GM12878 (cell line): ENCODE results near the gene FARS2. TPM values are rescaled to one million over a fixed set of nuclear protein-coding genes. Genes with fewer than 3 reads are reported as not detected.

ENCODE experiments used
- ATAC-seq: fragments of 200-7000 bp; cut with Tn5 transposase; 3 replicates; pipeline ENCODE4 v1.9.1; 2020; ENCODE audit warnings: mild to moderate bottlenecking, moderate library complexity
- BruUV-seq: library from RNA; stranded (reverse); fragments of 400-500 nt; replicated peaks from 2 replicates; lab custom pipeline; 2021; lab: Mats Ljungman, UMichigan
- CTCF ChIA-PET: fragments of 300-600 bp; sonication (Branson Sonifier 250); formaldehyde crosslinking; extraction: SDS; loops from one replicate; lab custom pipeline; 2021; ENCODE audit warnings: inconsistent platforms; lab: Yijun Ruan, JAX
- POLR2A ChIA-PET: fragments of 350-600 bp; formaldehyde crosslinking; extraction: SDS; loops from one replicate; lab custom pipeline; 2021; ENCODE audit warnings: inconsistent platforms; lab: Charles Lee
- RAD21 ChIA-PET: fragments of 300-600 bp; sonication (Branson Sonifier 250); formaldehyde crosslinking; loops from one replicate; lab custom pipeline; 2023; ENCODE audit warnings: antibody characterized with exemption; ENCODE audit not compliant: unreplicated experiment; lab: Charles Lee
- SMC1A ChIA-PET: fragments of 300-600 bp; sonication (Branson Sonifier 250); formaldehyde crosslinking; loops from one replicate; lab custom pipeline; 2023; ENCODE audit not compliant: unreplicated experiment, uncharacterized antibody; lab: Charles Lee
- DNase-seq: peaks from one replicate; pipeline ENCODE4 v3.0.0-alpha.2; 2011; ENCODE audit warnings: low read depth, low spot score
- FAIRE-seq: peaks from 3 replicates; lab custom pipeline; 2011; peaks lifted over from hg19 to GRCh38; lab: Jason Lieb, UNC
- H2AFZ ChIP-seq: 2 replicates; pipeline ENCODE4 v1.6.0; 2011; ENCODE audit warnings: low read depth, low read length, control low read depth; ENCODE audit not compliant: control insufficient read depth
- H3K27ac ChIP-seq: 2 replicates; pipeline ENCODE4 v1.5.1; 2011; ENCODE audit warnings: control low read depth; ENCODE audit not compliant: control insufficient read depth, insufficient read depth
- H3K27me3 ChIP-seq, 2 experiments: replicated peaks in 1 of 2; 2 replicates each; pipeline versions ENCODE4 v1.6.0 to v1.6.1; 2011; ENCODE audit warnings: low read length in 1 of 2; ENCODE audit not compliant: control insufficient read depth in 2 of 2, insufficient read depth in 2 of 2
- H3K36me3 ChIP-seq, 2 experiments: 2 replicates each; pipeline ENCODE4 v1.5.1; 2011; ENCODE audit warnings: low read length in 1 of 2; ENCODE audit not compliant: control insufficient read depth in 2 of 2, insufficient read depth in 2 of 2
- H3K4me1 ChIP-seq: 2 replicates; pipeline ENCODE4 v1.6.1; 2011; ENCODE audit warnings: mild to moderate bottlenecking, low read length, moderate library complexity, mixed read lengths; ENCODE audit not compliant: control insufficient read depth, insufficient read depth
- H3K4me2 ChIP-seq: 2 replicates; pipeline ENCODE4 v1.6.0; 2011; ENCODE audit warnings: control low read depth; ENCODE audit not compliant: control insufficient read depth, insufficient read depth
- H3K4me3 ChIP-seq: fragments of 200-600 bp; sonication (generic); 2 replicates; pipeline ENCODE4 v1.5.1; 2016
- H3K79me2 ChIP-seq: 2 replicates; pipeline ENCODE4 v1.6.0; 2011; ENCODE audit warnings: low read length; ENCODE audit not compliant: control insufficient read depth, insufficient read depth
- H3K9ac ChIP-seq: 2 replicates; pipeline ENCODE4 v1.8.0; 2011; ENCODE audit warnings: low read length, control low read depth, mixed read lengths; ENCODE audit not compliant: control insufficient read depth, insufficient read depth
- H3K9me3 ChIP-seq: replicated peaks from 3 replicates; pipeline ENCODE4 v1.5.1; 2011; ENCODE audit warnings: mild to moderate bottlenecking, low read length; ENCODE audit not compliant: control insufficient read depth, insufficient read depth
- H4K20me1 ChIP-seq: 2 replicates; pipeline ENCODE4 v1.6.0; 2011; ENCODE audit not compliant: control insufficient read depth, insufficient read depth
- ASH2L ChIP-seq: fragments of 300-600, 200-600 bp; sonication (generic); IDR thresholded peaks from 2 replicates; pipeline ENCODE4 v1.6.1; 2017; ENCODE audit warnings: low read depth, mild to moderate bottlenecking, borderline replicate concordance
- ATF7 ChIP-seq: fragments of 450-650 bp; IDR thresholded peaks from 2 replicates; pipeline ENCODE4 v1.6.1; 2016; ENCODE audit warnings: low read depth, mild to moderate bottlenecking
- BRCA1 ChIP-seq: IDR thresholded peaks from 2 replicates; pipeline ENCODE4 v1.6.1; 2011; ENCODE audit warnings: low read depth, low read length, improper control_type of control experiment
- CEBPB ChIP-seq, 2 experiments: fragments of 150-350 bp in 1 of 2; IDR thresholded peaks; 2 replicates each; pipeline ENCODE4 v1.6.1; 2012 to 2014; ENCODE audit warnings: low read depth in 2 of 2, low read length in 2 of 2, borderline replicate concordance in 1 of 2, inconsistent platforms in 1 of 2
- EP300 ChIP-seq, 2 experiments: fragments of 150-350 bp in 1 of 2; IDR thresholded peaks; 2 replicates each; pipeline ENCODE4 v1.6.1; 2011 to 2012; ENCODE audit warnings: low read depth in 2 of 2, low read length in 2 of 2, borderline replicate concordance in 1 of 2, improper control_type of control experiment in 1 of 2, inconsistent platforms in 1 of 2; ENCODE audit not compliant: control insufficient read depth in 1 of 2
- KDM1A ChIP-seq: fragments of 200-600 bp; sonication (generic); IDR thresholded peaks from 2 replicates; pipeline ENCODE4 v1.6.1; 2016; ENCODE audit warnings: borderline replicate concordance
- KLF5 ChIP-seq: fragments of 450-650 bp; IDR thresholded peaks from 2 replicates; pipeline ENCODE4 v1.6.1; 2014; ENCODE audit warnings: mild to moderate bottlenecking; ENCODE audit not compliant: partially characterized antibody
- MXI1 ChIP-seq: fragments of 150-350 bp; IDR thresholded peaks from 2 replicates; pipeline ENCODE4 v1.6.1; 2011; ENCODE audit warnings: low read depth, mild to moderate bottlenecking, inconsistent platforms, low read length, improper control_type of control experiment
- NFIC ChIP-seq: IDR thresholded peaks from 2 replicates; pipeline ENCODE4 v1.6.1; 2012; ENCODE audit warnings: low read depth, mild to moderate bottlenecking, inconsistent platforms, low read length, moderate library complexity
- NR2C2 ChIP-seq: IDR thresholded peaks from 2 replicates; pipeline ENCODE4 v1.6.1; 2011; ENCODE audit warnings: borderline replicate concordance, low read depth; ENCODE audit not compliant: control insufficient read depth, insufficient read length
- POLR2AphosphoS5 ChIP-seq: IDR thresholded peaks from 2 replicates; pipeline ENCODE4 v1.6.1; 2011; ENCODE audit warnings: mild to moderate bottlenecking, low read length, inconsistent platforms
- RB1 ChIP-seq: fragments of 450-650 bp; formaldehyde crosslinking; IDR thresholded peaks from 2 replicates; pipeline ENCODE4 v1.6.1; 2017; ENCODE audit warnings: mild to moderate bottlenecking, borderline replicate concordance
- RELA ChIP-seq: fragments of 450-650 bp; IDR thresholded peaks from 2 replicates; pipeline ENCODE4 v1.8.0; 2014; ENCODE audit warnings: borderline replicate concordance; ENCODE audit not compliant: partially characterized antibody
- SMC3 ChIP-seq: IDR thresholded peaks from 2 replicates; pipeline ENCODE4 v1.6.1; 2011; ENCODE audit warnings: low read length, improper control_type of control experiment, borderline replicate concordance
- SUPT20H ChIP-seq: IDR thresholded peaks from 2 replicates; pipeline ENCODE4 v1.6.1; 2011; ENCODE audit warnings: low read depth, mild to moderate bottlenecking, low read length, moderate library complexity, borderline replicate concordance; ENCODE audit not compliant: control insufficient read depth
- YBX1 ChIP-seq: fragments of 450-650 bp; IDR thresholded peaks from 2 replicates; pipeline ENCODE4 v1.6.1; 2016; ENCODE audit warnings: antibody characterized with exemption
- WGBS: methylation state at CpG from one replicate; pipeline ENCODE4 v1.1.6; 2016; ENCODE audit warnings: low lambda C conversion rate; ENCODE audit not compliant: insufficient replicate concordance, insufficient coverage; ENCODE audit errors: missing lambda C conversion rate; 5-methylcytosine and 5-hydroxymethylcytosine counted together
- in situ Hi-C: fragments of 300-500 bp; cut with MboI; formaldehyde crosslinking; loops from 9 replicates; pipeline ENCODE4 v1.14.3; 2018; ENCODE audit warnings: mixed read lengths
- intact Hi-C: fragments of 100-400 bp; cut with micrococcal nuclease; formaldehyde crosslinking; loops from one replicate; pipeline ENCODE4 v1.14.2; 2022; ENCODE audit not compliant: unreplicated experiment
- polyA plus RNA-seq, 11 experiments: library from polyadenylated mRNA; depleted of rRNA in 4 of 11; unstranded in 6 of 11; stranded (reverse) in 5 of 11; fragments of >200 nt; fragmentation: Nextera tagmentation in 4 of 11; fragmentation: Illumina TruSeq in 1 of 11; extraction: Ambion mirVana in 4 of 11; extraction: Trizol in 1 of 11; gene quantifications; 1 replicate in 1 of 11; 2 replicates in 10 of 11; pipeline versions ENCODE4 v1.2.1 to v1.2.3, GENCODE V29; 2011 to 2016; ENCODE audit warnings: inconsistent platforms in 2 of 11, missing spikeins in 2 of 11, low read depth in 1 of 11
- total RNA-seq, 4 experiments: library from RNA; depleted of rRNA in 3 of 4; stranded (reverse); fragments of >200 nt in 3 of 4; fragmentation: Illumina TruSeq in 1 of 4; extraction: Trizol in 1 of 4; gene quantifications; 2 replicates each; pipeline versions ENCODE4 v1.2.1 to v1.2.3, GENCODE V29; 2013 to 2021
- TF ChIP-seq, protein P1 (sequence below): IDR thresholded peaks from 2 replicates; pipeline ENCODE4 v1.6.1; 2012; ENCODE audit warnings: low read length, inconsistent platforms
- TF ChIP-seq, protein P2 (sequence below): fragments of 450-650 bp; IDR thresholded peaks from 2 replicates; pipeline ENCODE4 v1.6.1; 2018; ENCODE audit warnings: borderline replicate concordance, mild to moderate bottlenecking; ENCODE audit not compliant: partially characterized antibody

Gene FARS2
- total and polyA plus RNA-seq, 10 of the 15 experiments (the other 5 are each of a cell fraction or from before 2014, with no cell fraction given) = 16.8 to 46.7 (median 25.6) TPM

DNA sequence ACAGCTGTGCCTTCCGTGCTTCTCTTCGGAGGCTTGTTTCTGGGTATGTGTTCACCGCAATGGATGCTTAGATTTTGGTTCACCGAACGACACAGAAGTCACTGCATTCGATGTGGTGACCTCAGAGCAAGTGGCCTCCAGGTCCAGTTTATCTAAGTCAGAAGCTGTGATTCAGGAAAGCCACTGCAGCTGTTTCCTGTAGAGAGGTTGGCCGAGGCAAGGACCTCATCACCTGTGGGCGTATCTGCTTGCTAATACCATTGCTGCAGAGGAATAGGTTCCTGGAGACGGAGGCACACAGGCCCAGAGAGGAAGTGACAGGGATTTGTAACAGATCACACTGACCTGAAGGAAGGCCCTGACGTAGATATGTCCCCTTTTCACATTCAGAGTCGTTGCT lies 82.7 kb downstream of the FARS2 start (continued):
- TF ChIP-seq EP300 (IDR thresholded peaks at IDR 0.05; ENCODE audit: borderline replicate concordance in 1 of 2, control insufficient read depth in 1 of 2, low read depth in 2 of 2, low read length in 2 of 2) (no peak), SMC3 (no peak), NR2C2 (no peak), SUPT20H (no peak), BRCA1 (no peak), ATF7 (no peak), NFIC (no peak), POLR2AphosphoS5 (no peak), KDM1A (no peak), YBX1 (no peak), RB1 (no peak)

DNA sequence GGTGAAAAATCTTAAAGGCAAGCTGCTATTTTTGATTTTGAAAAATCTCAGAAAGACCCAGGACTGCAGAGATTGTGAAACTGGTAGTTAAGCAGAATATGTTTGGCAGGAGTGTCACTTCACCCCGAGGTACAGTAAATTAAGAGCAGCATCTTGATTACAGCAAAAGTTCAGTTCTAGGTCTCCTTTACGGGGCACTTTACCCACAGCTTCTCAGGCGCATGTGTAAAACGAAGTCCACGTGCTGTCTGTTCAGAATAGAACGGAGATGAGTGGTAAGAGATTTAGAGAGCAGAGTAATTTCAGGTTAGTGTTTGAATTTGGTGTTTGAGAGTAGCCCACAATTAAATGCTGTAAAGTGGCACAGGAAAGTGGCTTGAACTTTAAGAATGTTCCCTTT lies 84.0 kb downstream of the FARS2 start:
- in situ Hi-C loops = no loop called here
- H3K79me2 ChIP-seq = peaks cover 3% of the 10 kb centered on the region
- TF ChIP-seq KLF5 (no peak), KDM1A (no peak), RELA (no peak), CEBPB (IDR thresholded peaks at IDR 0.05; ENCODE audit: borderline replicate concordance in 1 of 2, low read depth in 2 of 2, low read length in 2 of 2) (no peak), MXI1 (no peak), ASH2L (no peak)
- TF ChIP-seq, protein P1, sequence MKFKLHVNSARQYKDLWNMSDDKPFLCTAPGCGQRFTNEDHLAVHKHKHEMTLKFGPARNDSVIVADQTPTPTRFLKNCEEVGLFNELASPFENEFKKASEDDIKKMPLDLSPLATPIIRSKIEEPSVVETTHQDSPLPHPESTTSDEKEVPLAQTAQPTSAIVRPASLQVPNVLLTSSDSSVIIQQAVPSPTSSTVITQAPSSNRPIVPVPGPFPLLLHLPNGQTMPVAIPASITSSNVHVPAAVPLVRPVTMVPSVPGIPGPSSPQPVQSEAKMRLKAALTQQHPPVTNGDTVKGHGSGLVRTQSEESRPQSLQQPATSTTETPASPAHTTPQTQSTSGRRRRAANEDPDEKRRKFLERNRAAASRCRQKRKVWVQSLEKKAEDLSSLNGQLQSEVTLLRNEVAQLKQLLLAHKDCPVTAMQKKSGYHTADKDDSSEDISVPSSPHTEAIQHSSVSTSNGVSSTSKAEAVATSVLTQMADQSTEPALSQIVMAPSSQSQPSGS = no peak
- TF ChIP-seq, protein P2, sequence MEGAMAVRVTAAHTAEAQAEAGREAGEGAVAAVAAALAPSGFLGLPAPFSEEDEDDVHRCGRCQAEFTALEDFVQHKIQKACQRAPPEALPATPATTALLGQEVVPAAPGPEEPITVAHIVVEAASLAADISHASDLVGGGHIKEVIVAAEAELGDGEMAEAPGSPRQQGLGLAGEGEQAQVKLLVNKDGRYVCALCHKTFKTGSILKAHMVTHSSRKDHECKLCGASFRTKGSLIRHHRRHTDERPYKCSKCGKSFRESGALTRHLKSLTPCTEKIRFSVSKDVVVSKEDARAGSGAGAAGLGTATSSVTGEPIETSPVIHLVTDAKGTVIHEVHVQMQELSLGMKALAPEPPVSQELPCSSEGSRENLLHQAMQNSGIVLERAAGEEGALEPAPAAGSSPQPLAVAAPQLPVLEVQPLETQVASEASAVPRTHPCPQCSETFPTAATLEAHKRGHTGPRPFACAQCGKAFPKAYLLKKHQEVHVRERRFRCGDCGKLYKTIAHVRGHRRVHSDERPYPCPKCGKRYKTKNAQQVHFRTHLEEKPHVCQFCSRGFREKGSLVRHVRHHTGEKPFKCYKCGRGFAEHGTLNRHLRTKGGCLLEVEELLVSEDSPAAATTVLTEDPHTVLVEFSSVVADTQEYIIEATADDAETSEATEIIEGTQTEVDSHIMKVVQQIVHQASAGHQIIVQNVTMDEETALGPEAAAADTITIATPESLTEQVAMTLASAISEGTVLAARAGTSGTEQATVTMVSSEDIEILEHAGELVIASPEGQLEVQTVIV = no peak
- no TSS peak for BruUV-seq
- POLR2A ChIA-PET = no interaction called here
- no peak overlapping the region for H3K9ac ChIP-seq
- no peaks in the 10 kb centered on the region for H3K27me3 ChIP-seq
- no peak overlapping the region for H2AFZ ChIP-seq
- WGBS = 83% methylated on average over 6 of the region's 6 CpGs
- H3K4me3 ChIP-seq = no peak overlapping the region
- no peaks in the 10 kb centered on the region for H3K9me3 ChIP-seq
- intact Hi-C loops = no loop called here
- H3K4me2 ChIP-seq = no peak overlapping the region
- H4K20me1 ChIP-seq = no peaks in the 10 kb centered on the region
- CTCF ChIA-PET = interaction anchor here (0.6 kb wide), 1 partner anchor 152 kb away, joined by 3 read pairs; no protein-coding TSS in a partner anchor
- no peak overlapping the region for H3K27ac ChIP-seq
- DNase-seq (no peak), FAIRE-seq (no peak), ATAC-seq (no peak)
- RAD21 ChIA-PET = no interaction called here
- peaks cover 13% of the 10 kb centered on the region for H3K4me1 ChIP-seq
- H3K36me3 ChIP-seq = 0 out of 4 replicates have a peak, but pooled peaks cover 0 to 2% of the 10 kb centered on the region in 2 experiments
- SMC1A ChIA-PET = interaction anchor here (0.6 to 1.2 kb wide), 3 partner anchors 23 to 156 kb away, joined by 3 read pairs; no protein-coding TSS in a partner anchor
